Right atrium auricular region (tissue), 2 donors: ENCODE data around the gene KCNH1. TPM values are rescaled to one million over a fixed set of nuclear protein-coding genes. Genes with fewer than 3 reads are reported as not detected.

Source experiments
- DNase-seq: peaks from one replicate; pipeline ENCODE4 v3.0.0-alpha.2; 2019; ENCODE audit warnings: low spot score
- H3K27ac ChIP-seq, 2 donors: fragments of 200-600 bp; sonication (generic); 1 replicate in 1 of 2; 2 replicates in 1 of 2; pipeline ENCODE4 v1.5.1; 2016 to 2019
- H3K27me3 ChIP-seq, 2 donors: fragments of 200-600 bp; sonication (generic); one replicate each; pipeline versions ENCODE4 v1.5.1 to v1.6.0; 2017 to 2019
- H3K36me3 ChIP-seq: fragments of 200-600 bp; sonication (generic); one replicate; pipeline ENCODE4 v1.5.1; 2016
- H3K4me1 ChIP-seq, 2 donors: fragments of 200-600 bp; sonication (generic); one replicate each; pipeline versions ENCODE4 v1.5.1 to v1.6.0; 2017 to 2019
- H3K4me3 ChIP-seq, 2 donors: fragments of 200-600 bp; sonication (generic); 1 replicate in 1 of 2; 2 replicates in 1 of 2; pipeline ENCODE4 v1.5.1; 2017 to 2019; ENCODE audit warnings: mild to moderate bottlenecking in 1 of 2, moderate library complexity in 1 of 2
- H3K9me3 ChIP-seq, 2 donors: fragments of 200-600 bp; sonication (generic); one replicate each; pipeline ENCODE4 v1.5.1; 2019
- total RNA-seq, 2 donors: library from RNA; depleted of rRNA; stranded (reverse); fragments of >200 nt; gene quantifications; one replicate each; pipeline ENCODE4 v1.1.0, GENCODE V29; 2016
- TF ChIP-seq, protein P1 (sequence below), 2 donors: fragments of 200-600 bp; sonication (generic); IDR thresholded peaks; one replicate each; pipeline ENCODE4 v1.5.1; 2019; ENCODE audit warnings: antibody characterized with exemption in 2 of 2

KCNH1 gene
- total RNA-seq, 2 donors from 2014 or later, result not detected

DNA sequence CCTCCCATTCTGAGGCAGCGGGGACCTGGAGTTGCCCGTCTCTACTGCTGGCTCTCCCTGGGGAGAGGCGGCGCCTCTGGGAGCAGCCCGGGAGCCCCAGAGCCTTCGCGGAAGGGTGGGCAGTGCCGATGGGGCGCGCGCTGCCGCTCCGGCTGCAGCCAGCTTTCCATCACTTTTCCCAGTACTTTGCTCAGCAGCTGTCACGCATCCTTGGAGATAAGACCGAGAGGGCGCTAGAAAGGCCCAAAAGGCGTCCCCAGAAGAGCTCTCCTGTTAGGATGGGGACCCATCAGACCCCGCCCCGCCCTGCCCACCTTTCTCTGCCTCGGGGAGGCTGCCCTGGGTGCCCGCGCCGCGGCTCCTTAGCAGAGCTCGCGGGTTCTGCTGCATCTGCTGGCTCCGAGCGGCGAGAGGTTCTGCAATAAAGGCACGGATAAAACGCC lies 534 bp downstream of the KCNH1 start:
- H3K4me1 ChIP-seq, result peaks cover 0 to 17% of the 10 kb centered on the region in 2 donors
- no peak for DNase-seq
- H3K9me3 ChIP-seq, result no peaks in the 10 kb centered on the region
- H3K36me3 ChIP-seq, result no peaks in the 10 kb centered on the region
- peak overlapping the region; percentile 2 to 49 for H3K4me3 ChIP-seq
- TF ChIP-seq, protein P1, sequence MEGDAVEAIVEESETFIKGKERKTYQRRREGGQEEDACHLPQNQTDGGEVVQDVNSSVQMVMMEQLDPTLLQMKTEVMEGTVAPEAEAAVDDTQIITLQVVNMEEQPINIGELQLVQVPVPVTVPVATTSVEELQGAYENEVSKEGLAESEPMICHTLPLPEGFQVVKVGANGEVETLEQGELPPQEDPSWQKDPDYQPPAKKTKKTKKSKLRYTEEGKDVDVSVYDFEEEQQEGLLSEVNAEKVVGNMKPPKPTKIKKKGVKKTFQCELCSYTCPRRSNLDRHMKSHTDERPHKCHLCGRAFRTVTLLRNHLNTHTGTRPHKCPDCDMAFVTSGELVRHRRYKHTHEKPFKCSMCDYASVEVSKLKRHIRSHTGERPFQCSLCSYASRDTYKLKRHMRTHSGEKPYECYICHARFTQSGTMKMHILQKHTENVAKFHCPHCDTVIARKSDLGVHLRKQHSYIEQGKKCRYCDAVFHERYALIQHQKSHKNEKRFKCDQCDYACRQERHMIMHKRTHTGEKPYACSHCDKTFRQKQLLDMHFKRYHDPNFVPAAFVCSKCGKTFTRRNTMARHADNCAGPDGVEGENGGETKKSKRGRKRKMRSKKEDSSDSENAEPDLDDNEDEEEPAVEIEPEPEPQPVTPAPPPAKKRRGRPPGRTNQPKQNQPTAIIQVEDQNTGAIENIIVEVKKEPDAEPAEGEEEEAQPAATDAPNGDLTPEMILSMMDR (IDR thresholded peaks at IDR 0.05), result no peak
- peaks cover 0 to 8% of the 10 kb centered on the region in 2 donors for H3K27me3 ChIP-seq
- H3K27ac ChIP-seq, result no peak overlapping the region

DNA sequence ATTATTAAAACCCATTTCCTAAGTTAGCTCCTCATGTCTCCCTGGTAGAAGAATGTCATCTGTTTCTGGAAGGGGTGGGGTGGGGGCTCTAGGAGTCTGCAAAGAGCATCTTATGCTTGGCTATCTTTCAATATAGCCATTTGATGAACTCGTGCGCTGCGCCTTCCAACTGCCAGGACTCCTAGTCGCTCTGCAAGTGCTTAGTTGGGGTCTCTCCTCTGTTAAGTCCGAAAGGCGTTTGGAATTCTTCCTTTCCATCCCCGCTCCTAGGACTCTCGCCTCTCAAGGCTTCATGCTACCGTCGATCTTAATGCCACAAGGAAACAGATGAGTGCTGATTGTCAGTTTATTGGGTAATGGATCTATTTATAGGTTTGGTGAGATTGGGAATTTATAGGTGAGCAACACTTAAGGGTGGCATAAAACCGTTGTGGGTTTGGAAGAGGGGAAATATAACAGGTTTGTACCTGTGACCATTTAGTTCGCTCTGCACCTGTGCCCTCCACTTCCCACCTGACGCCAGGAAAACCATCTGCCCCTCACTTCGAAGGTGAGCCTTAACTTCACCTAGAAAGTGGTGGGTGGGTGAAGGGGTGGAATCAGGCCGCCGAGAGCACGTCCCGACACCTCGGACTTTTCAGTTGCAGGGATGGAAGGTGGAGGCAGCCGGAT lies 1.1 kb downstream of the KCNH1 start:
- no peaks in the 10 kb centered on the region for H3K36me3 ChIP-seq
- peak overlapping the region in 1 of 2 donors; percentile 49 for H3K4me3 ChIP-seq
- H3K27ac ChIP-seq, result no peak overlapping the region
- peaks cover 0 to 17% of the 10 kb centered on the region in 2 donors for H3K4me1 ChIP-seq
- no peak for DNase-seq
- no peaks in the 10 kb centered on the region for H3K9me3 ChIP-seq
- TF ChIP-seq, protein P1 (IDR thresholded peaks at IDR 0.05), result no peak
- H3K27me3 ChIP-seq, result peaks cover 0 to 8% of the 10 kb centered on the region in 2 donors

DNA sequence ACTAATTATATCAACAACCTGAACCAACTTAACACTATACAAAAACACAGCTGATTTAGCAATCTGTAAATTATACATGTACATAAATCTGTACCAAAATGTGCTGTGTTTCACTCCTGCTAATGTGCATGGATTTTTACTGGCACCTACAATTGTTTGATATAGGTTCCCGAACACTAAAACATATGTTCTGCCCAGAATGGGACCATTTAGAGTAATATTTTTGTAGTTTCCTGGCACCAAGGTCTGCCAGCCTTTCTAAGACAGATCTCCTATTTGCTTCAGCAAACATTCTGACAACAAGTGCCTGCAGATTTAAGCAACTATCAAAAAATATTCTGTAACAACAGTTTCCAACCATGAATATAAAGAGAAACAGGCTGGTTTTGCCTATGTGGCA lies 4.2 kb downstream of the KCNH1 start:
- peaks cover 0 to 8% of the 10 kb centered on the region in 2 donors for H3K27me3 ChIP-seq
- no peak overlapping the region for H3K27ac ChIP-seq
- no peaks in the 10 kb centered on the region for H3K9me3 ChIP-seq
- peaks cover 0 to 17% of the 10 kb centered on the region in 2 donors for H3K4me1 ChIP-seq
- DNase-seq, result no peak
- TF ChIP-seq, protein P1 (IDR thresholded peaks at IDR 0.05), result no peak
- no peak overlapping the region for H3K4me3 ChIP-seq
- no peaks in the 10 kb centered on the region for H3K36me3 ChIP-seq

DNA sequence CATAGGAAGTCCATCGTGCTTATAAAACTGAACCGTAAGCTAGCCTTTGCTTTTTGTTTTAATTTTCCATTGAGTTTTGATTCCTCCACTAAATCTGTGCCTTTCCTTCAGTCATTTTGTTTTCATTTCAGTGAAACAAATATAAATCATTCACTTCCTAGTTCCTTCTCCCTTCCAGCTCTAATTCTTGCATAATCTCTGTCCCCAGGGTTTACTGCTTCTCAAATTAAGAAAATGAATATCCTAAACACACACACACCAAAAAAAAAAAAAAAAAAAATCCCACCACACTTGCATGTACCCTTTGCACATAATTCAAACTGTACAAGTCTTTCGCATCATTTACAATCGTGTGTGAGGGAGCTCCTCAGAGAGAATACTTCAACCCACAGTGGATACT lies 6.8 kb downstream of the KCNH1 start:
- no peak for DNase-seq
- H3K27ac ChIP-seq, result no peak overlapping the region
- TF ChIP-seq, protein P1 (IDR thresholded peaks at IDR 0.05), result no peak
- no peak overlapping the region for H3K4me3 ChIP-seq
- no peaks in the 10 kb centered on the region for H3K27me3 ChIP-seq
- no peaks in the 10 kb centered on the region for H3K4me1 ChIP-seq
- H3K36me3 ChIP-seq, result no peaks in the 10 kb centered on the region
- no peaks in the 10 kb centered on the region for H3K9me3 ChIP-seq

DNA sequence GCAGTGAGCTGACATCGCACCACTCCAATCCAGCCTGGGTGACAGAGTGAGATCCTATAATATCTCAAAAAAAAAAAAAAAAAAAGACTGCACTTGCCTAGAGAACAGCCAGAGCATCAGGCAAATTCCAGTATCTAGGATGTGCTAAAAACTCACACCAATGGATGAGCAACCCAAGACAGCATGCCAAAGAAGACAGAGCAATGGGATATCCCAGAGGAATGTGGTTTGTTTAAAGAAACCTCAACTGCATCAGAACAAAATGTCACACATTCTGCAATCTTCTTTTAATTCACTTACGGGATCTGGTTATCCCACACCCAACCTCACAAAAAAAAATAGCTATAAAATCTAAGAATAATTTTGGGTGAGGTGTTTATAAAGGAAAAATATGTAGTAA lies 7.3 kb downstream of the KCNH1 start:
- DNase-seq, result no peak
- Histone ChIP-seq H3K4me3 (no peak overlapping the region), H3K27ac (no peak overlapping the region), H3K27me3 (no peaks in the 10 kb centered on the region), H3K36me3 (no peaks in the 10 kb centered on the region), H3K9me3 (no peaks in the 10 kb centered on the region), H3K4me1 (no peaks in the 10 kb centered on the region)
- TF ChIP-seq, protein P1 (IDR thresholded peaks at IDR 0.05), result no peak
